Ishikawa (cell line): Measurements from ENCODE around the gene GALNT2.

Source experiments
- CEBPB ChIP-seq: IDR thresholded peaks from 2 replicates; pipeline ENCODE4 v1.6.1; 2012
- CREB1 ChIP-seq: IDR thresholded peaks from 2 replicates; pipeline ENCODE4 v1.6.1; 2012; ENCODE audit warnings: low read depth
- EGR1 ChIP-seq: IDR thresholded peaks from 2 replicates; pipeline ENCODE4 v1.6.1; 2012
- NFIC ChIP-seq: IDR thresholded peaks from 2 replicates; pipeline ENCODE4 v1.6.1; 2012
- RAD21 ChIP-seq: IDR thresholded peaks from 2 replicates; pipeline ENCODE4 v1.6.1; 2012; ENCODE audit warnings: low read depth
- TAF1 ChIP-seq: IDR thresholded peaks from 2 replicates; pipeline ENCODE4 v1.6.1; 2012; ENCODE audit warnings: low read depth, mild to moderate bottlenecking
- TCF12 ChIP-seq: IDR thresholded peaks from 2 replicates; pipeline ENCODE4 v1.6.1; 2012; ENCODE audit warnings: low read depth
- TF ChIP-seq, protein P1 (sequence below): IDR thresholded peaks from 2 replicates; pipeline ENCODE4 v1.6.1; 2012; ENCODE audit warnings: low read depth, mild to moderate bottlenecking
- TF ChIP-seq, protein P2 (sequence below): IDR thresholded peaks from 2 replicates; pipeline ENCODE4 v1.6.1; 2012

DNA sequence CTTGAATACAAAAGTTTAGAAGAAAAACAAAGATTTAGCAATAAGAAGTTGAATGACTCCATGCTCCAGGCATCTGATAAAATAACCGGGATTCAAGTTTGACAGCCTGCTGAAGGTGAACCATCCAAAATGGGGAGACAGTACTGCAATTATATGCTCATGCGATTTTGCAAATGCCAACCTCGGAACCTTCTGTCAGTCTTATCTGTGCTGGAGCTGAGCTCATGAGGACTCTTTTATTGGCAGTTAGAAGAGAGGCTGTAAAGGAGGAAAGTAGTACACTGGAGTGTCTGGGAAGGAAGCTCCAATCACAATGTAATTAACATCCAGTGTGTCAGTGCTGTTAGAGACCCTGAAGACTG, 170.0 kb downstream of the GALNT2 start:
- TF ChIP-seq, protein P1, sequence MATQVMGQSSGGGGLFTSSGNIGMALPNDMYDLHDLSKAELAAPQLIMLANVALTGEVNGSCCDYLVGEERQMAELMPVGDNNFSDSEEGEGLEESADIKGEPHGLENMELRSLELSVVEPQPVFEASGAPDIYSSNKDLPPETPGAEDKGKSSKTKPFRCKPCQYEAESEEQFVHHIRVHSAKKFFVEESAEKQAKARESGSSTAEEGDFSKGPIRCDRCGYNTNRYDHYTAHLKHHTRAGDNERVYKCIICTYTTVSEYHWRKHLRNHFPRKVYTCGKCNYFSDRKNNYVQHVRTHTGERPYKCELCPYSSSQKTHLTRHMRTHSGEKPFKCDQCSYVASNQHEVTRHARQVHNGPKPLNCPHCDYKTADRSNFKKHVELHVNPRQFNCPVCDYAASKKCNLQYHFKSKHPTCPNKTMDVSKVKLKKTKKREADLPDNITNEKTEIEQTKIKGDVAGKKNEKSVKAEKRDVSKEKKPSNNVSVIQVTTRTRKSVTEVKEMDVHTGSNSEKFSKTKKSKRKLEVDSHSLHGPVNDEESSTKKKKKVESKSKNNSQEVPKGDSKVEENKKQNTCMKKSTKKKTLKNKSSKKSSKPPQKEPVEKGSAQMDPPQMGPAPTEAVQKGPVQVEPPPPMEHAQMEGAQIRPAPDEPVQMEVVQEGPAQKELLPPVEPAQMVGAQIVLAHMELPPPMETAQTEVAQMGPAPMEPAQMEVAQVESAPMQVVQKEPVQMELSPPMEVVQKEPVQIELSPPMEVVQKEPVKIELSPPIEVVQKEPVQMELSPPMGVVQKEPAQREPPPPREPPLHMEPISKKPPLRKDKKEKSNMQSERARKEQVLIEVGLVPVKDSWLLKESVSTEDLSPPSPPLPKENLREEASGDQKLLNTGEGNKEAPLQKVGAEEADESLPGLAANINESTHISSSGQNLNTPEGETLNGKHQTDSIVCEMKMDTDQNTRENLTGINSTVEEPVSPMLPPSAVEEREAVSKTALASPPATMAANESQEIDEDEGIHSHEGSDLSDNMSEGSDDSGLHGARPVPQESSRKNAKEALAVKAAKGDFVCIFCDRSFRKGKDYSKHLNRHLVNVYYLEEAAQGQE = no peak
- TF ChIP-seq, protein P2, sequence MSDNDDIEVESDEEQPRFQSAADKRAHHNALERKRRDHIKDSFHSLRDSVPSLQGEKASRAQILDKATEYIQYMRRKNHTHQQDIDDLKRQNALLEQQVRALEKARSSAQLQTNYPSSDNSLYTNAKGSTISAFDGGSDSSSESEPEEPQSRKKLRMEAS = no peak
- TF ChIP-seq CEBPB = no peak
- no peak for TF ChIP-seq EGR1
- TF ChIP-seq TAF1 = no peak
- TF ChIP-seq CREB1 = no peak
- TF ChIP-seq RAD21 = no peak
- no peak for TF ChIP-seq NFIC
- no peak for TF ChIP-seq TCF12
